H1 (cell line): ENCODE measurements around the gene MAGEA6. TPM values are rescaled to one million over a fixed set of nuclear protein-coding genes. Genes with fewer than 3 reads are reported as not detected.
"Not testable (repeated sequence)": the region's sequence is repeated elsewhere in the genome, so short reads cannot be mapped to it uniquely, and the experiment has no call there.

ENCODE experiments used
- CTCF ChIA-PET: fragments of 300-600 bp; sonication (Branson Sonifier 250); formaldehyde crosslinking; loops from one replicate; lab custom pipeline; 2021; ENCODE audit not compliant: partially characterized antibody; lab: Charles Lee
- POLR2A ChIA-PET: fragments of 300-600 bp; sonication (Branson Sonifier 250); formaldehyde crosslinking; loops from one replicate; lab custom pipeline; 2021; ENCODE audit warnings: inconsistent platforms; ENCODE audit not compliant: partially characterized antibody; lab: Charles Lee
- DNase-seq, 2 experiments: peaks; one replicate each; pipeline versions ENCODE4 v3.0.0 to v3.0.0-alpha.2; 2010 to 2022; ENCODE audit warnings: low spot score in 2 of 2, low read depth in 1 of 2, mixed read lengths in 1 of 2
- FAIRE-seq: peaks from 2 replicates; lab custom pipeline; 2011; peaks lifted over from hg19 to GRCh38; lab: Jason Lieb, UNC
- H2AFZ ChIP-seq: 2 replicates; pipeline ENCODE4 v1.8.1; 2012; ENCODE audit warnings: low read length, inconsistent platforms
- H2AK5ac ChIP-seq: 2 replicates; pipeline ENCODE4 v1.6.1; 2013; ENCODE audit warnings: low read depth, low read length
- H2BK120ac ChIP-seq: replicated peaks from 2 replicates; pipeline ENCODE3; 2013; ENCODE audit warnings: low read depth, low read length, inconsistent platforms
- H2BK12ac ChIP-seq: 2 replicates; pipeline ENCODE4 v1.6.1; 2013; ENCODE audit warnings: low read depth, low read length
- H2BK15ac ChIP-seq: 2 replicates; pipeline ENCODE4 v1.6.1; 2013; ENCODE audit warnings: low read length
- H2BK20ac ChIP-seq: 2 replicates; pipeline ENCODE4 v1.6.1; 2013; ENCODE audit warnings: low read length
- H2BK5ac ChIP-seq: 2 replicates; pipeline ENCODE4 v1.6.1; 2013; ENCODE audit warnings: low read depth, low read length
- H3K14ac ChIP-seq: 2 replicates; pipeline ENCODE4 v1.6.1; 2013; ENCODE audit warnings: inconsistent platforms; ENCODE audit not compliant: insufficient read length
- H3K18ac ChIP-seq: 2 replicates; pipeline ENCODE4 v1.6.1; 2013; ENCODE audit warnings: low read length; ENCODE audit errors: extremely low read depth
- H3K23ac ChIP-seq: 2 replicates; pipeline ENCODE4 v1.6.1; 2013; ENCODE audit warnings: inconsistent platforms; ENCODE audit not compliant: insufficient read length
- H3K23me2 ChIP-seq: 2 replicates; pipeline ENCODE4 v1.6.1; 2013; ENCODE audit warnings: low read depth, low read length
- H3K27ac ChIP-seq: 2 replicates; pipeline ENCODE4 v1.6.1; 2011; ENCODE audit warnings: low read depth, low read length, inconsistent platforms
- H3K27me3 ChIP-seq, 4 experiments: replicated peaks in 1 of 4; 1 replicate in 1 of 4; 2 replicates in 3 of 4; pipeline versions ENCODE4 v1.6.1 to v1.8.1; 2011 to 2013; ENCODE audit warnings: low read length in 3 of 4, mild to moderate bottlenecking in 3 of 4, inconsistent platforms in 2 of 4, mixed read lengths in 2 of 4, moderate library complexity in 1 of 4; ENCODE audit not compliant: control insufficient read depth in 3 of 4, insufficient read depth in 3 of 4; ENCODE audit errors: extremely low read depth in 1 of 4
- H3K36me3 ChIP-seq, 4 experiments: 2 replicates each; pipeline versions ENCODE4 v1.6.1 to v1.8.1; 2011 to 2013; ENCODE audit warnings: mild to moderate bottlenecking in 4 of 4, low read length in 3 of 4, moderate library complexity in 2 of 4, control low read depth in 1 of 4, inconsistent platforms in 1 of 4; ENCODE audit not compliant: insufficient read depth in 4 of 4, control insufficient read depth in 2 of 4
- H3K4ac ChIP-seq: replicated peaks from 2 replicates; pipeline ENCODE3; 2013; ENCODE audit warnings: low read length, low read depth, mixed read lengths, inconsistent platforms; ENCODE audit not compliant: insufficient read length
- H3K4me1 ChIP-seq, 4 experiments: replicated peaks in 1 of 4; 1 replicate in 1 of 4; 2 replicates in 3 of 4; pipeline versions ENCODE4 v1.6.1 to v1.8.1; 2011 to 2013; ENCODE audit warnings: low read length in 3 of 4, inconsistent platforms in 2 of 4, mixed read lengths in 1 of 4; ENCODE audit not compliant: insufficient read depth in 4 of 4, control insufficient read depth in 3 of 4
- H3K4me2 ChIP-seq, 2 experiments: 2 replicates each; pipeline versions ENCODE4 v1.6.1 to v1.8.1; 2011 to 2013; ENCODE audit warnings: low read depth in 2 of 2, low read length in 2 of 2, control low read depth in 1 of 2, inconsistent platforms in 1 of 2, mild to moderate bottlenecking in 1 of 2; ENCODE audit not compliant: insufficient read depth in 1 of 2
- H3K4me3 ChIP-seq, 4 experiments: fragments of 200-600, 300-600 bp in 1 of 4; sonication (generic), shearing (Covaris generic), sonication (Bioruptor Twin) in 1 of 4; 2 replicates each; pipeline versions ENCODE4 v1.5.1 to v1.8.1; 2011 to 2016; ENCODE audit warnings: low read length in 4 of 4, low read depth in 3 of 4, control low read depth in 2 of 4, inconsistent platforms in 2 of 4, mild to moderate bottlenecking in 2 of 4, mixed read lengths in 1 of 4, moderate library complexity in 1 of 4; ENCODE audit not compliant: insufficient read depth in 2 of 4; ENCODE audit errors: extremely low read depth in 1 of 4
- H3K56ac ChIP-seq: replicated peaks from 2 replicates; pipeline ENCODE3; 2013; ENCODE audit warnings: low read depth, mild to moderate bottlenecking, mixed read lengths, low read length, inconsistent platforms; ENCODE audit not compliant: insufficient read length
- H3K79me1 ChIP-seq: 2 replicates; pipeline ENCODE4 v1.6.1; 2013; ENCODE audit warnings: low read depth, low read length, control low read depth
- H3K79me2 ChIP-seq, 2 experiments: 2 replicates each; pipeline versions ENCODE4 v1.6.1 to v1.8.1; 2012 to 2013; ENCODE audit warnings: low read length in 2 of 2, mild to moderate bottlenecking in 2 of 2, inconsistent platforms in 1 of 2; ENCODE audit not compliant: insufficient read depth in 2 of 2, control insufficient read depth in 1 of 2
- H3K9ac ChIP-seq, 4 experiments: replicated peaks in 1 of 4; 1 replicate in 1 of 4; 2 replicates in 3 of 4; pipeline versions ENCODE4 v1.6.1 to v1.8.1; 2011 to 2013; ENCODE audit warnings: low read depth in 3 of 4, low read length in 3 of 4, control low read depth in 2 of 4, mild to moderate bottlenecking in 2 of 4, moderate library complexity in 2 of 4, inconsistent platforms in 1 of 4; ENCODE audit errors: extremely low read depth in 1 of 4
- H3K9me3 ChIP-seq, 2 experiments: 2 replicates each; pipeline versions ENCODE4 v1.6.1 to v1.8.1; 2012 to 2013; ENCODE audit warnings: mild to moderate bottlenecking in 2 of 2, moderate library complexity in 2 of 2, control low read depth in 1 of 2, inconsistent platforms in 1 of 2, low read depth in 1 of 2, low read length in 1 of 2, mixed read lengths in 1 of 2; ENCODE audit not compliant: insufficient read depth in 2 of 2
- H4K20me1 ChIP-seq, 2 experiments: replicated peaks in 1 of 2; 2 replicates each; pipeline versions ENCODE3 to v1.8.1; 2011 to 2013; ENCODE audit warnings: inconsistent platforms in 2 of 2, low read length in 2 of 2, mild to moderate bottlenecking in 1 of 2; ENCODE audit not compliant: insufficient read depth in 2 of 2, control insufficient read depth in 1 of 2
- H4K5ac ChIP-seq: 2 replicates; pipeline ENCODE4 v1.6.1; 2013; ENCODE audit warnings: low read length, low read depth, mixed read lengths, inconsistent platforms; ENCODE audit not compliant: insufficient read length
- H4K8ac ChIP-seq: 2 replicates; pipeline ENCODE4 v1.8.0; 2013; ENCODE audit warnings: mild to moderate bottlenecking, moderate library complexity, low read length, inconsistent platforms; ENCODE audit not compliant: insufficient read depth; ENCODE audit errors: extremely low read depth
- H4K91ac ChIP-seq: replicated peaks from 2 replicates; pipeline ENCODE3; 2013; ENCODE audit warnings: low read length, mixed read lengths, inconsistent platforms; ENCODE audit not compliant: insufficient read length
- CEBPB ChIP-seq: IDR thresholded peaks from 2 replicates; pipeline ENCODE4 v1.6.1; 2012; ENCODE audit warnings: low read depth, low read length
- WGBS, 2 experiments: shearing (Covaris generic) in 1 of 2; methylation state at CpG; one replicate each; pipeline versions ENCODE4 v1.1.6 to v1.1.7; 2013 to 2015; ENCODE audit warnings: low lambda C conversion rate in 2 of 2, mixed read lengths in 2 of 2, inconsistent platforms in 1 of 2, low coverage in 1 of 2, missing lambda C conversion rate in 1 of 2; ENCODE audit not compliant: insufficient replicate concordance in 2 of 2, insufficient coverage in 1 of 2, insufficient read length in 1 of 2; ENCODE audit errors: extremely low coverage in 1 of 2, missing lambda C conversion rate in 1 of 2; 5-methylcytosine and 5-hydroxymethylcytosine counted together
- polyA plus RNA-seq, 7 experiments: library from polyadenylated mRNA; depleted of rRNA in 3 of 7; stranded (reverse) in 5 of 7; unstranded in 2 of 7; fragments of >200 nt in 5 of 7; fragments of 200-250 nt in 2 of 7; gene quantifications; 1 replicate in 5 of 7; 2 replicates in 1 of 7; 4 replicates in 1 of 7; pipeline versions ENCODE4 v1.2.1 to v1.2.3, GENCODE V29; 2011 to 2013; ENCODE audit warnings: missing spikeins in 2 of 7, mixed read lengths in 2 of 7
- total RNA-seq: library from RNA; stranded (reverse); fragmentation: NEBNext Ultra II Directional; extraction: Animal tissue kit (Norgen Biotek cat#: 25700); gene quantifications from 2 replicates; pipeline ENCODE4 v1.2.1, GENCODE V29; 2021

The MAGEA6 gene
- total and polyA plus RNA-seq, 2 of the 8 experiments (the other 6 are each of a cell fraction or from before 2014, with no cell fraction given) = 0.08 TPM; not detected in 1

GRCh38 chrX:152735101-152735500 is 34.4 kb downstream of the MAGEA6 start:
- no peak for FAIRE-seq

GRCh38 chrX:152734143-152734858 is 35.2 kb downstream of the MAGEA6 start:
- H3K36me3 ChIP-seq, H3K23ac ChIP-seq, H3K4me1 ChIP-seq, H2AK5ac ChIP-seq, FAIRE-seq, H2AFZ ChIP-seq, DNase-seq, H3K56ac ChIP-seq, H2BK20ac ChIP-seq, H3K9me3 ChIP-seq, H3K4me3 ChIP-seq, H3K4ac ChIP-seq, H4K91ac ChIP-seq, H2BK12ac ChIP-seq, H3K14ac ChIP-seq, H3K4me2 ChIP-seq, H3K27me3 ChIP-seq, H2BK120ac ChIP-seq, H2BK15ac ChIP-seq, H4K8ac ChIP-seq, POLR2A ChIA-PET, CTCF ChIA-PET, H3K23me2 ChIP-seq, H2BK5ac ChIP-seq, H3K79me1 ChIP-seq, H4K5ac ChIP-seq, H3K18ac ChIP-seq, H3K27ac ChIP-seq, H4K20me1 ChIP-seq, H3K79me2 ChIP-seq, H3K9ac ChIP-seq: not testable (repeated sequence)
- WGBS, 2 experiments = 80% methylated on average over 3 of the region's 22 CpGs; no CpG with 5 or more reads in 1 of the 2 experiments

More at GRCh38 chrX:152735101-152735500, 34.4 kb downstream of the MAGEA6 start:
- Histone ChIP-seq H3K79me1 (no peaks in the 10 kb centered on the region), H2BK5ac (no peak overlapping the region), H4K8ac (no peak overlapping the region), H3K4me3 (no peak overlapping the region), H3K27ac (no peak overlapping the region), H3K27me3 (no peaks in the 10 kb centered on the region), H3K4ac (no peak overlapping the region), H2BK15ac (no peak overlapping the region), H4K20me1 (no peaks in the 10 kb centered on the region), H3K18ac (no peak overlapping the region), H3K56ac (no peak overlapping the region), H2AK5ac (no peak overlapping the region), H2BK120ac (no peak overlapping the region), H3K23ac (no peak overlapping the region), H4K91ac (no peak overlapping the region), H3K36me3 (no peaks in the 10 kb centered on the region), H2BK12ac (no peak overlapping the region), H3K4me1 (no peaks in the 10 kb centered on the region), H2AFZ (no peak overlapping the region), H2BK20ac (no peak overlapping the region), H3K79me2 (no peaks in the 10 kb centered on the region), H3K23me2 (no peaks in the 10 kb centered on the region), H3K14ac (no peak overlapping the region), H3K9me3 (no peaks in the 10 kb centered on the region), H4K5ac (no peak overlapping the region), H3K4me2 (no peak overlapping the region), H3K9ac (no peak overlapping the region)
- no peak for TF ChIP-seq CEBPB
- ChIA-PET CTCF (no interaction called here), POLR2A (no interaction called here)
- DNase-seq = no peak
- WGBS, 2 experiments = 100% methylated on average over 1 of the region's 2 CpGs; no CpG with 5 or more reads in 1 of the 2 experiments
